ENCODE measurements around the gene MYRF. TPM values are rescaled to one million over a fixed set of nuclear protein-coding genes. Genes with fewer than 3 reads are reported as not detected.

The MYRF gene
- total RNA-seq, 1 donor from 2014 or later = 1.6 TPM

- Mint-ChIP-seq H3K4me3 (ENCODE audit: unreplicated experiment) (peak overlapping the region; percentile 96), H3K4me1 (ENCODE audit: low read depth) (peaks cover 18% of the 10 kb centered on the region), H3K9me3 (ENCODE audit: low read depth) (no peaks in the 10 kb centered on the region), H3K27ac (ENCODE audit: unreplicated experiment) (peak overlapping the region; percentile 98), H3K27me3 (ENCODE audit: low read depth) (no peaks in the 10 kb centered on the region), H3K36me3 (ENCODE audit: low read depth) (peaks cover 9% of the 10 kb centered on the region)
- TF ChIP-seq, protein P1, sequence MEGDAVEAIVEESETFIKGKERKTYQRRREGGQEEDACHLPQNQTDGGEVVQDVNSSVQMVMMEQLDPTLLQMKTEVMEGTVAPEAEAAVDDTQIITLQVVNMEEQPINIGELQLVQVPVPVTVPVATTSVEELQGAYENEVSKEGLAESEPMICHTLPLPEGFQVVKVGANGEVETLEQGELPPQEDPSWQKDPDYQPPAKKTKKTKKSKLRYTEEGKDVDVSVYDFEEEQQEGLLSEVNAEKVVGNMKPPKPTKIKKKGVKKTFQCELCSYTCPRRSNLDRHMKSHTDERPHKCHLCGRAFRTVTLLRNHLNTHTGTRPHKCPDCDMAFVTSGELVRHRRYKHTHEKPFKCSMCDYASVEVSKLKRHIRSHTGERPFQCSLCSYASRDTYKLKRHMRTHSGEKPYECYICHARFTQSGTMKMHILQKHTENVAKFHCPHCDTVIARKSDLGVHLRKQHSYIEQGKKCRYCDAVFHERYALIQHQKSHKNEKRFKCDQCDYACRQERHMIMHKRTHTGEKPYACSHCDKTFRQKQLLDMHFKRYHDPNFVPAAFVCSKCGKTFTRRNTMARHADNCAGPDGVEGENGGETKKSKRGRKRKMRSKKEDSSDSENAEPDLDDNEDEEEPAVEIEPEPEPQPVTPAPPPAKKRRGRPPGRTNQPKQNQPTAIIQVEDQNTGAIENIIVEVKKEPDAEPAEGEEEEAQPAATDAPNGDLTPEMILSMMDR (IDR thresholded peaks at IDR 0.05) = no peak
- DNase-seq (ENCODE audit: low spot score) = peak; percentile 95
These were observed 63.6 kb downstream of the MYRF start for GRCh38 chr11:61815790-61816735.

DNA sequence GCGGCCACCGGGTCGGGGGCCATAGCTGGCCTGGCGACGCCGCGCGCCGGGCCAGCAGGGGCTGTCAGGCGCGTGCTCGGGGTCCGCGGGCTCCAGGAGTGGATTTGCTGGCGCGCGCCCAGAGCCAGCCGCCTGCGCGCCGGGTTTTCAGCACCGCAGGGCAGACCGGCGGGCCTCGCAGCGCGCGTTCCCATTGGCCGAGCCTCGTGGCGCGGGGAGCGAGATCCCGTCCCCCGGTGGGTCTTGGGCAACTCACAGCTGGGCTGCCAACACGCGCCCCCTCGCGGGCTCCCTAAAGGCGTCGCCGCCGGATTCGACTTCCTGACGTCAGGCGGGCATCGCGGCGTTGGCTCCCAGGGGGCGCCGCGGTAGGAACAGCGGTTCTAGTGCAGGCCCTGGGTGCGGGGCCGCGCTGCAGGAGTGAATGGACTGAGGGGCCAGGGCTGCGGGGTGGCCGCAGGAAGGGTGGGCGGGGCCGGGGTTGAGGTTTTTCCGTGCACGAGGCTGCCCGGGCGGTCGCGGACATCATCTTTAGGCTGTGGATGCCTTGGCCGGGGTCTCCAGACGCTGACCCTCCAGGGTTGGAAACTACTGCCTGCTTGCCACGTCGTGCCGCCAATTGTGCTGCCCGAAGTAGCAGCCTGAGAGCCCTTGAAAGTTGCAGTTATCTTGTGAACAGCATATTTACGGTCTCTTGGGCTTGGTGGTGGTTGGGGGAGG, 64.5 kb downstream of the MYRF start, which contains the start of gene FADS1:
Gene FADS1 (minus strand): TSS at position 268 of the 720 bp plus-strand sequence. CDS start 74 bp downstream, at position 194.
- H3K27me3 Mint-ChIP-seq (ENCODE audit: low read depth) = no peaks in the 10 kb centered on the region
- peaks cover 6% of the 10 kb centered on the region for H3K36me3 Mint-ChIP-seq (ENCODE audit: low read depth)
- TF ChIP-seq, protein P1 (IDR thresholded peaks at IDR 0.05) = peak; percentile 83
- no peaks in the 10 kb centered on the region for H3K9me3 Mint-ChIP-seq (ENCODE audit: low read depth)
- peak within 1 kb of the TSS; percentile 96 for H3K4me3 Mint-ChIP-seq (ENCODE audit: unreplicated experiment)
- DNase-seq (ENCODE audit: low spot score) = peak; percentile 97
- H3K4me1 Mint-ChIP-seq (ENCODE audit: low read depth) = peaks cover 18% of the 10 kb centered on the region
- H3K27ac Mint-ChIP-seq (ENCODE audit: unreplicated experiment) = peak within 1 kb of the TSS; percentile 98

DNA sequence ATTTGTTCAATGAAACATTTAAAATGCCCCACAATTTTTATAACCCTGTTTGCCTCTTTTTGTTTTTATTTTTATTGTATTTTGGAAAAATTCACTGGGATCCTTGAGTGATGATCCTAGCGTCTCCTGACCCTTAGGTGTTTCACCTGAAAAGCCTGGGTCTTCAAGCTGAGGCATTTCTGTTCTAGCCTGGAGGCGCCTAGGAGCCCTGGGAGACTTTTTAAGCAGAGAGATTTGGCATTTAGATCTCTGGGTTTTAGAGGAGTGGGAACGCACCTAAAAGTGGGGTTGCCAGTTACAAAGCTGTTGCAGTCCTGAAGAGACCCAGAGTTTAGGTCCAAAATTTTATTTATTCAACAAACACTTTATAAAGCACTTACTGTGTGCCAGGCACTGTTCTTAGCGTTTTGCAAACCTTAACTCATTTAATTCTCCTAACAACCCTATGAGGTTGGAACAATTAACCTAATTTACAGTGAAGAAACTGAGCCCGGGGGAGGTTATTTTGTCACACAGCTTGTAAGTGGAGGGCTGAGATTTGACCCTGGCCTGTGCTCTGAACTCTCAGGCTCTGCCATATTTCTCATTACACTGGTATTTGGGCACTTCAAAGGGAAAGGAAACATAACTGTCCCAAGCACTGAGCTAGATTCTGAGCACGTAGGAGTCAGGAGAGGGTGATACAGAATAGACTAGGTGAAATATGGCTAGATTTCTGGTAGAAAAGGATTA, 65.2 kb downstream of the MYRF start:
- TF ChIP-seq, protein P1 (IDR thresholded peaks at IDR 0.05) = no peak
- H3K9me3 Mint-ChIP-seq (ENCODE audit: low read depth) = no peaks in the 10 kb centered on the region
- no peaks in the 10 kb centered on the region for H3K27me3 Mint-ChIP-seq (ENCODE audit: low read depth)
- peak overlapping the region; percentile 96 for H3K4me3 Mint-ChIP-seq (ENCODE audit: unreplicated experiment)
- peaks cover 2% of the 10 kb centered on the region for H3K36me3 Mint-ChIP-seq (ENCODE audit: low read depth)
- H3K27ac Mint-ChIP-seq (ENCODE audit: unreplicated experiment) = peak overlapping the region; percentile 85
- H3K4me1 Mint-ChIP-seq (ENCODE audit: low read depth) = peaks cover 18% of the 10 kb centered on the region
- DNase-seq (ENCODE audit: low spot score) = peak; percentile 4

DNA sequence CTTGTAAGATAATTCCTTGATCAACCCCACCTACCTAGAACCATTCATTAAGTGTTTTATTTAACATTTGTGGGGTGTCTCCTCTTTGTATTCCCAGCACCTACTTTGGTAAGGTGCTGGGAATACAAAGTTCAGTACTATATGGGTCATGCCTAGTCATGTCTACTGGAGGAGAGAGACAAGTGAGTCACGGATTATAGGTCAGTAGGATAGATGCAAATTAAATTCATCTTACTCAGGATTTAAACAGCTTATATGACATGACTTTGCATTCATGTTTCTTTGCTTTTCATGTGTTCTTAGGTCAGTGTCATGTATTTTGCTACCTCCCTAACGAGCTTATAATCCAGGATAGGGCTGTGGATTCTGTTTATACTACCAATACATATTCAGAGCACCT, 67.7 kb downstream of the MYRF start:
- H3K36me3 Mint-ChIP-seq (ENCODE audit: low read depth) = no peaks in the 10 kb centered on the region
- H3K4me3 Mint-ChIP-seq (ENCODE audit: unreplicated experiment) = no peak overlapping the region
- no peak for DNase-seq (ENCODE audit: low spot score)
- H3K4me1 Mint-ChIP-seq (ENCODE audit: low read depth) = peaks cover 8% of the 10 kb centered on the region
- H3K27me3 Mint-ChIP-seq (ENCODE audit: low read depth) = no peaks in the 10 kb centered on the region
- H3K27ac Mint-ChIP-seq (ENCODE audit: unreplicated experiment) = no peak overlapping the region
- TF ChIP-seq, protein P1 (IDR thresholded peaks at IDR 0.05) = no peak
- no peaks in the 10 kb centered on the region for H3K9me3 Mint-ChIP-seq (ENCODE audit: low read depth)
